GM19324 (cell line): Measurements from ENCODE around the gene MFAP3.
"Not testable (repeated sequence)": the region's sequence is repeated elsewhere in the genome, so short reads cannot be mapped to it uniquely, and the experiment has no call there.

Experiments
- ATAC-seq: cut with Tn5 transposase; IDR thresholded peaks from one replicate; pipeline ENCODE4 v1.9.1; 2021; ENCODE audit warnings: mild to moderate bottlenecking, moderate library complexity; ENCODE audit not compliant: unreplicated experiment, low FRiP score

MFAP3 gene

DNA sequence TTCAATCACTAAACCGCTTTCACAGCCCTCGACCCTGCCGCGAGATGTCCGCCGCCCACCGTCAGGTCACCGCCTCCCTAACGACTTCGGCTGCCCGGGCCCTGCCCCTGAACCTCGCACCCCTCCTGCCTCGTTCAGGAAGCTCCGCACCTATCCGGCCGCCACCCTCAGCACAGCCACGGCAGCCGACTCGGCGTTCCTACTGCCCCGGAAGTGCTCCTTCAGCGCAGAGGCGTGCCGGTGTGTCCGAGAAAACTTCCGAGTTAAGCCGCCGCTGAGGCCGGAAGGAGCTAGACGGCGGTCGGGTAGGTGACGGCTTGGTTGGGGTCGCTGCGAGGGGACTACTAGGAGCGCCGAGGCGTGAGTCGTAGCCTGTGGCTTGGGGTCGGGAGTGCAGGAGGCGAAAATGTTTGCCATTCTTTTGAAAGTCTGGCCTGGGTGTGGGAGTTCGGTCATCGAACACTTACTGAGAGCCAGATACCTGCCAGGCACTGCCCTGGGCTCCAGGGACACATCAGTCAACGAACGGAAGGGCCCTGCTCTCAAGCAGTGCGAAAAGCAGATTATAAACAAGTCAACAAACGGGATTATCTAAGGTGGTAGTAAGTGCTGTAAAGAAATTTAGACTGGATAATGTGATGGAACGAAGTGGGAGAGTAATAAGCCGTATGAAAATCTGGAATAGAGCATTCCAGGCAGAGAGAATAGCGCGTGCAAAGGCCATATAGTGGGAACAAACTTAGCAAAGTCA lies at the start of gene MFAP3, which contains the start of gene FAM114A2:
TSS of gene MFAP3 (plus strand) at position 261 of the 751 bp plus-strand sequence. CDS start 10,756 bp downstream, outside the sequence.
TSS of gene FAM114A2 (minus strand) at position 204 of the 751 bp plus-strand sequence. CDS start 3,957 bp downstream, outside the sequence.
- ATAC-seq = peak; percentile 100

DNA sequence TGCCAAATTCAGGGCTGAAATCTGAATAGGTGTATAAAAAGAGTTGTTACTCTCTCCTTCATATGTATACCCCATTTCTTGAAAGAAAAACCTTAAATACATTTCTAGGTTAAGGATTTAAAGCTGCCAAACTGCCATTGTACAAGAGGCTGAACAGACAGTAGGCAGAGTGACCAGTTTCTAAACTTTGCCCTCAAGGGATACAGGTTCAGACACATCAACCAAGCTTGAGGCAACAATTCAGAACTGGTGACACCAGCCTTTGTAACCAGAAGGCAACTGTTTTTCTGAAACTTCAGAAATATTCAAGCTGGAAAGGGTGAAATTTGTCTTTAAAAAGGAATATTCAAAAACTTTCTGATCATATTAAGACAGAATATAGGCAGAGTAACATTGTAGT lies 47.6 kb upstream of the MFAP3 start:
- no peak for ATAC-seq

DNA sequence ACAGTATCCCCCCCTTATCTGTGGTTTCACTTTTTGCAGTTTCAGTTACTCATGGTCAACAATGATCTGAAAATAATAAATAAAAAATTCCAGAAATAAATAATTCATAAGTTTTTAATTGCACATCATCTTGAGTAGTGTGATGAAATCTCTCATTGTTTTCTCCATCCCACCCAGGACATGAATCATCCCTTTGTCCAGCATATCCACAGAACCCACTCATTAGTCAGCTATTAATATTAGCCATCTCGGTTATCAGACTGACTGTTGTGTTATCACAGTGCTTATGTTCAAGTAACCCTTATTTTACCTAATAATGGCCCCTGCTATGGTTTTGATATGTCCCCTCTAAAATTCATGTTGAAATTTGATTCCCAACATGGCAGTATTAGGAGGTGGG lies 40.8 kb upstream of the MFAP3 start:
- ATAC-seq = no peak

DNA sequence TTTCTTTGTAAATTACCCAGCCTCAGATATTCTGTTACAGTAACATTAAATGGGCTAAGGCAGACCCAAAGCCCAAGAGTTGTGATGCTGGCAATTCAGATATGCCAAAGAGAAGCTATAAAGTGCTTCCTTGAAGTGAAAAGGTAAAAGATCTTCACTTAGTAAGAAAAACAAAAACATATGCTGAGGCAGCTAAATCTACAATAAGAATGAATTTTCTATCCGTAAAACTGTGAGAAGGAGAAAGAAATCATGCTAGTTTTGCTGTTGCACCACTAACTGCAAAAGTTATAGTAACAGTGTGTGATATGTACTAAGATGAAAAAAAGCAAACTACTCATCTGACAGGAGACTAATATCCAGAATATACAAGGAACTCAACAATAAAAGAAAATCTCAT lies 40.0 kb upstream of the MFAP3 start:
- no peak for ATAC-seq

DNA sequence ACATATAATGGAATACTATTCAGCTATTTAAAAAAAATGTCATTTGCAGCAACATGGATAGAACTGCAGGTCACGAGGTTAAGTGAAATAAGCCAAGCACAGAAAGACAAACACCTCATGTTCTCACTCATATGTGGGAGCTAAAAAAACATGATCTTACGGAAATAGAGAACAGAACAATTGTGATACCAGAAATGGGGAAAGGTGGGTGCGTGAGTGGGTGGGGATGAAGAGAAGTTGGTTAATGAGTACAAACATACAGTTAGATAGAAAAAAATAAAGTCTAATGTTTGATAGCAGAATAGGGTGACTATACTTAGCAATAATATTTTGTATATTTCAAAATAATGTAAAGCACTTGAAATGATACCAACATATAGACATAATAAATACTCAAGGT lies 38.8 kb upstream of the MFAP3 start:
- no peak for ATAC-seq

DNA sequence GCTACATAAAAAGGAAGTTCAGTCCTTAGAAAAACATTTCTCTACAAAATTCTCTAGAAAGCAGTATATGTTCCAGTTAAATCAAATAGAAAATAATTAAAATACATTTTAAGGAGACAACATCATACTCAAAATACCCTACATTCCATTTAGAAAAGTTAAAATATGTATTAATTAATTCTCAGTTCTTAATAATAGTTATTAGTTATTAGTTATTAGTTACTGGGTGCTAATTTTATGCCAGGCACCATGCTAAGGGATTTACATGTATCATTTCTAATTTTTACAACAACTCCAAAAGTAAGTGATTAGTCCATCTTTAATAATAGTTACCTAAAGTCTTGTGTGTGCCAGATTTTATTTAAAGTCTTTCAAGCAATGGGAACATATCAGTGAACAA lies 38.1 kb upstream of the MFAP3 start:
- no peak for ATAC-seq

DNA sequence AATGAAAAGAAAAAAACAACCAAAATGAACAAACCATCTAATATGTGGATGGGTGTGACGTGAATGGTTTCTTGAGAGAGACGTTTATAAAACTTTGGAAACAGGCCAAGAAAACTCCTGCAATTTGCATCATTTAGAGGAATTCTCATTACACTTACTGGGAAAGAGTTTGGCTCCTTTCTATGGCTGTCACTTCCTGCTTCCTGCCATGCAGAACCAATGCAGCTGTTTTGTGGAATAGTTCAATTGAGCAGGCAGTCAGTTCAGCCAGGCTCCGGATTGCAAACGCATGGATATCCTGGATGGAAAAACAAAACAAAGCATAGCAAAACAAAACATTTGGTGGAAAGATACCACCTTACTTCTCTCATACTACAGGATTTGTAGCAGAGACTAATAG lies 36.7 kb upstream of the MFAP3 start:
- no peak for ATAC-seq

DNA sequence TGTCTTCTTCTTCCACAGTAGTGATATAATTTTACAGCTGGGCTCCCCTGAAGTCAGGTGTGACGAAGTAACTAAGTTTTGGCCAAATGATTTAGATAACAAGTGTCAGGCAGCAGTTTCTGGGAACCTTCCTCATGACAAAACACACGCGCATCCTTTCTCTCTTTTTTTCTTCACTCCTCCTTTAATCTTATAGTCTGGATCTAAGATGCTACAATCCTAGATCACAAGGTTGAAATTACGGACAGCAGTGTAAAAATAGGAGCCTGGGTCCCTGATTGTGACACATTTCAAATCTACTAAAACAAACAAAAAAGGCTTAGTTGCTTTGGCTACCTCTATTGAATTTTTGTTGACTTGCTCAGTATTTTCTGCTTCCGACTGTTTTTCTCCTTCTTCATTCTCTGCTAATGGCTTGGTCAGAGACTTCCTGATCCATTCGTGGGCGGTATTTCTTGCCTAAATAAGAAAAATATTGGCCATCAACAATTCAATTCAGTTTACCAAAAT lies 36.2 kb upstream of the MFAP3 start:
- ATAC-seq = no peak

DNA sequence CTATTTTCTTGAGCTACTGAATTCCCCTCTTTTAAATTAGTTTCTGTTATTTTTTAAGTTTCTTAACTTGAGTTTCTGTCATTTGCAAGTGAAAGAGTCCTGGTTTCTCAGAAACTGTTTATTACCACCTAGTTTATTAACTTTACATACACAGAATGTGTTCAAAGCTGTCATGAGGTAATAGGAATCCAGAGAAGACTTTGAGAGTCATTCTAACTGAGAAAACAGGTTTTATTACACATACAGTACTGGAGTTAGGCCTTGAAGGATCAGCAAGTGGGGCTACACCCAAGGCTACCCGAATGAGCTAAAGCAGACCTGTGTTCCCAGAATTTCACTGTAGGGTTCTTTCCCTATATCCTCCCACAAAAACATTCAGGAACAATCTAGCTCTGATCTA lies 33.1 kb upstream of the MFAP3 start:
- ATAC-seq = peak; percentile 64

DNA sequence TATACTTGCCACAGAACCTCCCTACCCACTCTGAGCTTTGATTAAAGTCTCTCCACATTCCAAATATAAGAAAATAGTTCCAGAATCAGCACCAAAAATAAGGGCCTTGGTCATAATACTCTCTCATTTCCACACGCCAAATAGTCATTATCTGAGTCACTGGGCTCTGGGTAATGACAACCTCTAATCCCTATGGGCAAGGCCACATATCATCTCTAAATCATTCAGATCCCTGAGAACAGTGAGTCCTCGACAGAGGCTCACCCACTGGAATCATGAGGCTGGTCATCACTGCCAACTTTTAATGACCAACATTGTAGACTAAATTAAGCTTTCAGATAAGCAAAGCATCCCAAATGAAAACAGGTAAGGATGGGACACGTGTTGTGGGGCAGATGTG lies 28.1 kb upstream of the MFAP3 start:
- ATAC-seq = no peak

DNA sequence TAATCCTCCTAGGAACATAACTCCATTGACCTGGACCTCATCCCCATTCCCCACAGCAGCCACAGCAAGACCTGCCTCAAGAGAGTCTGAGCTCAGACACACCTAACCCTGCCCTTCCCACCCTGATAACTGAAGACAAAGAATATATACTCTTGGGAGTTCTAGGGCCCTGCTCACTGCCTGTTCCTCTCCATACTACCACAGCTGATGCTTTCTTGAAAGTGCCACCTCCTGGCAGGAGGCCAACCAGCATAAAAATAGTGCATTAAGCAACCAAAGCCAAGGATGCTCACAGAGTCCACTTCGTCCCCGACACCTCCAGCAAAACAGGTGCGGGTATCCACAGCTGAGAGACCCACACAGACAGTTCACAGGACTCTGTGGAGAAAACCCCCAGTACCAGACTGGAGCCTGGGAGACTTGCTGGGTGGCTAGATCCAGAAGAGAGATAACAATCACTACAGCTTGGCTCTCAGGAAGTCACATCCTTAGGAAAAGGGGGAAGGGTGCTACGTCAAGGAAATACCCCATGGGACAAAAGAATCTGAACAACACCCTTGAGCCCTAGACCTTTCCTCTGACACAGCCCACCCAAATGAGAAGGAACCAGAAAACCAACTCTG lies 23.6 kb upstream of the MFAP3 start:
- no peak for ATAC-seq

DNA sequence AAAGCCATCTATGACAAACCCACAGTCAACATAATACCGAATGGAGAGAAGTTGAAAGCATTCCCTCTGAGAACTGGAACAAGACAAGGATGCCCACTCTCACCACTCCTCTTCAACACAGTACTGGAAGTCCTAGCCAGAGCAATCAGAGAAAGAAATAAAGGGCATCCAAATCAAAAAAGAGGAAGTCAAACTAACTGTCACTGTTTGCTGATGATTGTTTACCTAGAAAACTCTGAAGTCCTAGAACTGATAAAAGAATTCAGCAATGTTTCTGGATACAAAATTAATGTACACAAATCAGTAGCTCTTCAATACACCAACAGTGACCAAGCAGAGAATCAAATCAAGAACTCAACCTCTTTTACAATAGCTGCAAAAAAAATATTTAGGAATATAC lies 19.8 kb upstream of the MFAP3 start:
- not testable (repeated sequence) for ATAC-seq

DNA sequence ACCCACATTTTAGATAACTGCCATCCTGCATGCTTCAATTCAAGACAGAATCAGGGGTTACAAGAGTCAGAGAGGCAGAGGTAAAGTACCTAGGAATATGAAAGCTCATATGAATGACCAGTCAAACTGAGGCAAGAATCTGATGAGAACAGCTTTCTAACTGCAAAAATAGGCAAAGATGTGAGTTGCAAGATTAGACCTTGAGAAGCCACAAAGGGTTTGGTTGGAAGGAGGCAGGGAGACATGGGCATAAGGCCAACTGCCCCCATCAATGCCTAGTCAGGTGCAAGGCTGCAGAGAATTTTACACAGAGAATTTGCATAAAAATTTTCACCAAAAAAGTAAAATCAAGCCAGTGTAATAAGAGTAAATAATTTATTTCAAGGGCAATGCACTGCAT lies 12.8 kb upstream of the MFAP3 start:
- ATAC-seq = no peak

DNA sequence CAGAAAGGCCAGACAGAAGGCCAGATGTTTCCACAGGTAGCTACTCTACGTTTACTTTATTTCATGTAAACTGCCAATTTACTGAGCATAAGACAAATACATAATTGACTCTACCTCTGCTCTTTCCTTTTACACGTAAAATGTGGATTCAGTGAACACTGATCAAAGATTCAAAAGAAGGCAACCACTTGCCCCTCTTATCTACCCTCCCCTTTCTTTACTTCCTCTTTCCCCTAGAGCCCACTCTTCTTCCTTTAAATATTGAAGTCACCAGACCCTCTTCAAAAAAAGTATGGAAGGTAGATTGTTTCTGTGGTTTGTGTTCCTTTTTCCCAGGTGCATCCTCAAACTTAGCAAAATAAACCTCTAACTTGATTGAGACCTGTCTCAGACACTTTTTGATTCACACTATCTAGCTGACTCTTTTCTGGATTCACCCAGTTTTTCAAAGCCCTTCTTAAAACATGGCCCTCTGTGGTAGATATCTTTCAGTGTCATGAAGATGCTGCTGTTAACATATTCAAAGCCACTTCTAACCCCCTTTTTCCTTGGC lies 6.8 kb upstream of the MFAP3 start:
- ATAC-seq = no peak

DNA sequence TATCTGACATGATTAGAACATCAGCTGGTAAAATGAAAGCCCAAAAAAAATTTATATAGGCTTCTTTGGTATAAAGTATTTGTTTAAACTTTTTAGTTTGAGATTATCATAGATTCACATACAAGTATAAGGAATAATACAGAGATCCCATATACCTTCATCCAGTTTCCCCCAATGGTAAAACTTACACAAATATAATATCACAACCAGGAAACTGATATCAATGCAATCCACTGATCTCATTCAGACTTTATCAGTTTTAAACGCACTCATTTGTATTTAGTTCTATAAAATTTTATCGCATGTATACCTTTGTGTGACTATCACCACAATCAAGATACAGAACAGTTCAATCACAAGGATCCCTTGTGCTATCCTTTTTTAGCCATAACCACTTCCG lies 3.8 kb upstream of the MFAP3 start:
- ATAC-seq = no peak

DNA sequence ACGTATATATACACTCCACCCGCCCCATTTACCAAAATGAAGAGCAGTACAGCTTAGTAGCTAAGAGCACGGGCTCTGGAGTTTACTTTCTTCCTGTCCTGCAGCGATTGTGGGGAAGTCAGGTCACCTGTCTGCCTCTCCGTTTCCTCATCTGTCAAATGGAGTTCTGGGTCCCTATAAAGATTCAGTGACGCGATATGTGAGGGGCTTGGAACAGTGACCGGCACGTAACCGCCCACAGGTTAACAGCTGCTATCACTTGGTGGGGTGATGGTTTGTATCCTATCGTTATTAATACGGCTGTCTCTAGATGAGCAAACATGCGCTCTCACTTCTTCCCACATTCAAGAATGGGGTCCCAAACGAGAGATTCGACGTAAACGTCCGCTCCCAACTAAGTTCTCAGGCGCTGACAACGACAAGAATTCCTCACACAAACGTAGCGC lies 483 bp upstream of the MFAP3 start:
- ATAC-seq = peak; percentile 44

DNA sequence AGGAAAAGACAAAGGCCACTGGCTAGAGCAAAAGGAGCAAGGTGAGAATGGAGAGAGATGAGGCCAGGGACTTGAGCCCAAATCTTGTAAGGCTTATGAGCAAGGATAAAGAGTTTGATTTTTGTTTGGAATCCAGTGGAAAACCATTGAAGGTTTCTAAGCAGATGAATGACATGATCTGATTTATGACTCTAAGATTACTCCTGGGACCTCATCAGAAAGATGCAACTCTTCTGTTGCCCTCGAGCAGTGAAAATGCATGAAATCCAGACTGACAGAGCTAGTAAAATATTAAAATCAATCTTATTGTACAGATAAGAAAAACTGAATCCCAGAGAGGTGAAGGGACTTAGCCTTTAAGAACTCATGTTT lies 677 bp downstream of the MFAP3 start:
- no peak for ATAC-seq

DNA sequence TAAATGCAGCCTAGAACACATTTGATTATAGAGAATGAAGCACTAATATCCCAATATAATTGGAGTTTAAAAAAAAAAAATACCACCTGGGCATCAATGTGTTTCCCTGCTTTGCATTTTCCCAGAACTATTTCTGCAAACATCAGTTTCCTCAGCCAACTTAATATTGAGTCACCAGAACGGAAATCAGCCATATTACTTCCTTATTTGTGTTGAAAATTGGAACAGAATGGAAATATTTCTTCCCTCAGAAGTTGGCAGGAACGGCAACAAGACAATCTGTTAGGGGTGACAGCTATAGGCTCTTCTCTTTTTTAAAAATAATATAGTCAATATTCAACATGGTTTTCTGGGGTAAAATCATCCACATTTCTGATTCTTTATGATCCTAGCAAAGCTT lies 4.0 kb downstream of the MFAP3 start:
- no peak for ATAC-seq

DNA sequence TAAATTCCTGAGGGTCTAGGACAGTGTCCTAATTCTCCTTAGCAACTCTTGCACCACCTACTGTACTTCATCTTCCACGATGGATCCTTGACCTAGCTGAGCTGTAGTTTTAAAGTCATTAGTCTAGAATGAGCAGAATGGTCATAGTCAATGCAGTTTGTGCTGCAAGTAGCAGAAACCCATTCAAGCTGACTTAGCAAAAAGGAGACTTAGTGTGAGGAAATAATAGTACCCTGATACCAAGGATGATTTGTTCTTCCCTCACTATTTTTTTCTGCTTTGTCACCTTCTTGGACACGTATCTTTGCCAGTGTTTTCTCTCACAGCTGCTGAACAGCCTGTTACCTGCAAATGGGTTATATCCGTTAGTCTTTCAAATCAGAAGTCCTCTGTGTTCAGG lies 5.3 kb downstream of the MFAP3 start:
- ATAC-seq = no peak

DNA sequence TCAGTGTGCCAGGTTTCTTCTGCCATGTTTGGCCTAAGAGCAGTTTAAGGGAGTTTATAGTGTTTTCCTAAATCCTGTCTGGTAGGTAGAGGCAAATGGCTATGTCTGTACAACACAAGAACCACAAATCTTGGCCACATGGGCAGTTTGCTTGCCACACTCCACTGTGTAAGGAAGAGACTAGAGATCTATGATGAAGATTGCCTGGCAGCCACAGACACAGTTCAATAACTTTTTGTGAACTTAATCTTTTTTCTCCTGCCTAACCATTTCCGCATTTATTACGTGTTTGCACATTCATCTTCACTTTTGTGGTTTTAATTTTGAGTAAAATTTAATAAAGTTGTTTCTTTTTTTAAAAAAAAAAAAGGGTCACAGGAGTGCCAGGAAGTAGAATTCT lies 5.8 kb downstream of the MFAP3 start:
- no peak for ATAC-seq

DNA sequence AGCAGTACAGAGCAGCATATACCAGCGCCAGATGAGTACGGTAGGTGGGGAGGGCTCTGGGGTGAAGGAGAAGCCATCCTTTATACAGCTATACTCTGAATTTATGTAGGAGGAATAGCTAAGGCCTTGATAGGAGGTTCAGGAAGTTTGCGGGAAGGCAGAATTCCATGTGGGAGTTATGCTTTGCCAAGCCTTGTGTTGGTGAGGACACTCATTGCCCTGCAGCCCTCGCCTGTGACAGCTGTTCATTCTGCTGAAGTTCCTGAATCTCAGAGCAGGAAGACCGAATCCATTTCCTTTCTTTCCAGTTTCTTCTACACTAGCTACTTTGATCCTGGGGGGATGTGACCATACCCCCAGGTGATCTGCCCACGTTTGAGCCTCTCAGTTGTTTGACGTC lies 7.7 kb downstream of the MFAP3 start:
- no peak for ATAC-seq

DNA sequence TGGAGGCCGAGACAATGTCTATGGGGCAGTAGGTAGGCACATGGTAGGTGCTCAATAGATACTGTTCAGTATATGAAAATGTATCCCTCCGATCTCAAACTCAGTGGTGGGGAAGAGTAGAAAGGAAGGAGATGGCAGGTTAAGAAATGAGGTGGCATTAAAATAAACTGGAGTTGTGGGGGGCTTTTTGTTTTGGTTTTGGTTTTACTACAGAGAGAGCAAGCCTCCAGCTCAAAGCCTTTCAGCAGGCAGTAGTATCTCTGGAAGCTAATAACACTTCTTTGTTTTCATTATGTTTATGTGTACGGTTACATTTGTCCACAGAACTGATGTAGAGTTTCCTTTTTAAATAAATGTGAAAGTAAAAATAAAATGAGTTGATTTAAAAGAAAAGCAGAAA lies 8.6 kb downstream of the MFAP3 start:
- ATAC-seq = no peak
